HEK293 (cell line): ENCODE results near the gene PRDX3.

ENCODE experiments used
- CTCF ChIA-PET: fragments of 350-600 bp; formaldehyde crosslinking; extraction: SDS; loops from one replicate; lab custom pipeline; 2021; ENCODE audit warnings: antibody characterized with exemption; lab: Yijun Ruan, JAX
- POLR2A ChIA-PET: fragments of 300-600 bp; formaldehyde crosslinking; extraction: SDS; loops from one replicate; lab custom pipeline; 2020; ENCODE audit warnings: antibody characterized with exemption, inconsistent platforms; lab: Yijun Ruan, JAX
- H3K27ac ChIP-seq: fragments of 200-500 bp; sonication (Bioruptor generic); 2 replicates; pipeline ENCODE4 v1.5.1; 2014; ENCODE audit warnings: low read depth, low read length, control low read depth, inconsistent platforms; ENCODE audit errors: extremely low read depth
- H3K36me3 ChIP-seq, 2 experiments: fragments of 200-500 bp in 1 of 2; sonication (Bioruptor generic) in 1 of 2; 1 replicate in 1 of 2; 2 replicates in 1 of 2; pipeline ENCODE4 v1.5.1; 2014 to 2017; ENCODE audit warnings: inconsistent platforms in 2 of 2, low read length in 2 of 2; ENCODE audit not compliant: control insufficient read depth in 2 of 2, insufficient read depth in 1 of 2
- H3K4me1 ChIP-seq: fragments of 200-500 bp; sonication (Bioruptor generic); 2 replicates; pipeline ENCODE4 v1.5.1; 2014; ENCODE audit warnings: mild to moderate bottlenecking, low read length, inconsistent platforms; ENCODE audit not compliant: control insufficient read depth, insufficient read depth
- H3K4me3 ChIP-seq: 2 replicates; pipeline ENCODE4 v1.5.1; 2011; ENCODE audit warnings: low read depth, mild to moderate bottlenecking, control low read depth, low read length, moderate library complexity
- H3K9me3 ChIP-seq: fragments of 200-500 bp; sonication (Bioruptor generic); 2 replicates; pipeline ENCODE4 v1.5.1; 2014; ENCODE audit warnings: low read depth, low read length, inconsistent platforms; ENCODE audit not compliant: control insufficient read depth, insufficient read depth
- BCL11A ChIP-seq: fragments of 450-650 bp; formaldehyde crosslinking; IDR thresholded peaks from 2 replicates; pipeline ENCODE4 v1.5.1; 2016; ENCODE audit warnings: low read depth, missing biosample characterization, missing genetic modification characterization
- HOXD13 ChIP-seq: sonication (generic); formaldehyde crosslinking; IDR thresholded peaks from 2 replicates; pipeline ENCODE4 v1.8.0; 2022; ENCODE audit warnings: missing genetic modification reagents, borderline replicate concordance
- ZBTB20 ChIP-seq: fragments of 450-650 bp; formaldehyde crosslinking; IDR thresholded peaks from 2 replicates; pipeline ENCODE4 v1.5.1; 2016; ENCODE audit warnings: missing biosample characterization, missing genetic modification characterization
- ZNF112 ChIP-seq: fragments of 450-650 bp; formaldehyde crosslinking; IDR thresholded peaks from 2 replicates; pipeline ENCODE4 v1.5.0; 2017; ENCODE audit warnings: missing biosample characterization, missing genetic modification characterization
- ZNF121 ChIP-seq: fragments of 450-650 bp; formaldehyde crosslinking; IDR thresholded peaks from 2 replicates; pipeline ENCODE4 v1.5.1; 2016; ENCODE audit warnings: missing biosample characterization, missing genetic modification characterization
- ZNF16 ChIP-seq: fragments of 450-650 bp; formaldehyde crosslinking; IDR thresholded peaks from 2 replicates; pipeline ENCODE4 v1.5.1; 2016; ENCODE audit warnings: low read depth, missing biosample characterization, missing genetic modification characterization
- ZNF174 ChIP-seq: fragments of 450-650 bp; formaldehyde crosslinking; IDR thresholded peaks from 2 replicates; pipeline ENCODE4 v1.5.0; 2017; ENCODE audit warnings: missing biosample characterization, mild to moderate bottlenecking, missing genetic modification characterization
- ZNF175 ChIP-seq: fragments of 450-650 bp; formaldehyde crosslinking; IDR thresholded peaks from 2 replicates; pipeline ENCODE4 v1.5.1; 2016; ENCODE audit warnings: missing biosample characterization, missing genetic modification characterization
- ZNF2 ChIP-seq: fragments of 450-650 bp; formaldehyde crosslinking; IDR thresholded peaks from 2 replicates; pipeline ENCODE4 v1.5.1; 2016; ENCODE audit warnings: missing biosample characterization, missing genetic modification characterization
- ZNF23 ChIP-seq: fragments of 450-650 bp; formaldehyde crosslinking; IDR thresholded peaks from 2 replicates; pipeline ENCODE4 v1.5.1; 2016; ENCODE audit warnings: missing biosample characterization, missing genetic modification characterization, borderline replicate concordance
- ZNF266 ChIP-seq: fragments of 450-650 bp; formaldehyde crosslinking; IDR thresholded peaks from 2 replicates; pipeline ENCODE4 v1.5.1; 2016; ENCODE audit warnings: missing biosample characterization, missing genetic modification characterization, low read depth
- ZNF292 ChIP-seq: fragments of 450-650 bp; formaldehyde crosslinking; IDR thresholded peaks from 2 replicates; pipeline ENCODE4 v1.5.1; 2016; ENCODE audit warnings: low read depth, missing biosample characterization, missing genetic modification characterization, borderline replicate concordance
- ZNF311 ChIP-seq: fragments of 450-650 bp; formaldehyde crosslinking; IDR thresholded peaks from 2 replicates; pipeline ENCODE4 v1.5.1; 2017; ENCODE audit warnings: missing biosample characterization, missing genetic modification characterization, borderline replicate concordance
- ZNF394 ChIP-seq: fragments of 450-650 bp; formaldehyde crosslinking; IDR thresholded peaks from 2 replicates; pipeline ENCODE4 v1.5.1; 2016; ENCODE audit warnings: missing biosample characterization, missing genetic modification characterization, mild to moderate bottlenecking, moderate library complexity, borderline replicate concordance
- ZNF423 ChIP-seq: fragments of 450-650 bp; formaldehyde crosslinking; IDR thresholded peaks from 2 replicates; pipeline ENCODE4 v1.5.1; 2016; ENCODE audit warnings: missing biosample characterization, missing genetic modification characterization
- ZNF48 ChIP-seq: fragments of 450-650 bp; formaldehyde crosslinking; IDR thresholded peaks from 2 replicates; pipeline ENCODE4 v1.5.1; 2016; ENCODE audit warnings: missing biosample characterization, missing genetic modification characterization
- ZNF585B ChIP-seq: fragments of 450-650 bp; formaldehyde crosslinking; IDR thresholded peaks from 2 replicates; pipeline ENCODE4 v1.5.1; 2016; ENCODE audit warnings: missing biosample characterization, missing genetic modification characterization
- ZNF639 ChIP-seq: fragments of 450-650 bp; formaldehyde crosslinking; IDR thresholded peaks from 2 replicates; pipeline ENCODE4 v1.5.1; 2016; ENCODE audit warnings: missing biosample characterization, missing genetic modification characterization
- ZNF654 ChIP-seq: fragments of 450-650 bp; formaldehyde crosslinking; IDR thresholded peaks from 2 replicates; pipeline ENCODE4 v1.5.1; 2016; ENCODE audit warnings: low read depth, missing biosample characterization, missing genetic modification characterization
- ZNF792 ChIP-seq: fragments of 450-650 bp; formaldehyde crosslinking; IDR thresholded peaks from 2 replicates; pipeline ENCODE4 v1.5.1; 2016; ENCODE audit warnings: missing biosample characterization, missing genetic modification characterization
- ZNF837 ChIP-seq: fragments of 450-650 bp; formaldehyde crosslinking; IDR thresholded peaks from 2 replicates; pipeline ENCODE4 v1.5.1; 2016; ENCODE audit warnings: missing biosample characterization, missing genetic modification characterization
- ZXDB ChIP-seq: fragments of 450-650 bp; formaldehyde crosslinking; IDR thresholded peaks from 2 replicates; pipeline ENCODE4 v1.5.1; 2016; ENCODE audit warnings: missing biosample characterization, missing genetic modification characterization
- TF ChIP-seq, protein P1 (sequence below): fragments of 450-650 bp; formaldehyde crosslinking; IDR thresholded peaks from 2 replicates; pipeline ENCODE4 v1.5.1; 2016; ENCODE audit warnings: missing biosample characterization, missing genetic modification characterization
- TF ChIP-seq, protein P2 (sequence below): fragments of 450-650 bp; formaldehyde crosslinking; IDR thresholded peaks from 2 replicates; pipeline ENCODE4 v1.5.1; 2016; ENCODE audit warnings: missing biosample characterization, missing genetic modification characterization, low read depth

The PRDX3 gene

DNA sequence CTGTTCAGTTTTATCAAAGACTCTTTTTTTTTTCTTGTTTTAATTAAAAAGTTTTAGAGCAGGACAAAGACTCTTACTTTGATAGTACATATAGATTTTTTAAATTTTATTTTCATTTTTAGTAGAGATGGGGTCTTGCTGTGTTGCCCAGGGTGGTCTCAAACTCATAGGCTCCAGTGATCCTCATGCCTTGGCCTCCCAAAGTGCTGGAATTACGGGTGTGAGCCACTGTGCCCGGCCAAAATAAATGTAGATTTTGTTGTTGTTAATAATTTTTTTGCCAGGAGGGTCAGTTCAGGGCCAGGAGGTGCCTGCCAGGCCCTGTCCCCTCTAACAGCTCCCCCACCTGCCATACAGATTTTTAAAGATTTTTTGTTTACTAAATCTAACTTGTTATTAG is 57.7 kb downstream of the PRDX3 start:
- TF ChIP-seq ZNF394 (tag by site-specific recombination) (no peak), BCL11A (tag by site-specific recombination) (no peak), ZNF423 (tag by site-specific recombination) (no peak), ZNF121 (peak; percentile 84), ZNF639 (tag by site-specific recombination) (no peak), ZBTB20 (tag by site-specific recombination) (no peak)
- ChIA-PET POLR2A (no interaction called here), CTCF (interaction anchor here (0.6 to 0.7 kb wide), 2 partner anchors 16 to 45 kb away, joined by 3 to 4 read pairs; no protein-coding TSS in a partner anchor)
- H3K9me3 ChIP-seq = no peaks in the 10 kb centered on the region
- H3K36me3 ChIP-seq = peaks cover 72 to 76% of the 10 kb centered on the region in 2 experiments
- H3K4me3 ChIP-seq = no peak overlapping the region
- no peak overlapping the region for H3K27ac ChIP-seq
- no peaks in the 10 kb centered on the region for H3K4me1 ChIP-seq

- TF ChIP-seq ZNF48 = no peak
- TF ChIP-seq ZNF311 (tag by site-specific recombination) = no peak
- no peak for TF ChIP-seq ZNF292 (tag by site-specific recombination)
- no peak for TF ChIP-seq ZNF112 (tag by site-specific recombination)
- no peak for TF ChIP-seq ZNF16
- no peak for TF ChIP-seq ZNF394 (tag by site-specific recombination)
- TF ChIP-seq ZNF266 (tag by site-specific recombination) = no peak
- TF ChIP-seq, all 188 proteins: peak for 0
- no peak overlapping the region for H3K27ac ChIP-seq
- H3K36me3 ChIP-seq = peaks cover 68 to 72% of the 10 kb centered on the region in 2 experiments; a peak in 2 of 3 replicates
- no peak overlapping the region for H3K4me3 ChIP-seq
- H3K9me3 ChIP-seq = no peaks in the 10 kb centered on the region
- ChIA-PET POLR2A (no interaction called here), CTCF (interaction anchor here (0.7 kb wide), 1 partner anchor 44 kb away, joined by 4 read pairs; no protein-coding TSS in a partner anchor)
- no peaks in the 10 kb centered on the region for H3K4me1 ChIP-seq
These were observed 58.2 kb downstream of the PRDX3 start for GRCh38 chr10:119120413-119120867.

GRCh38 chr10:119119400-119119799 is 59.2 kb downstream of the PRDX3 start:
- Histone ChIP-seq H3K36me3 (peaks cover 65 to 67% of the 10 kb centered on the region in 2 experiments; a peak in 2 of 3 replicates), H3K27ac (no peak overlapping the region), H3K4me1 (no peaks in the 10 kb centered on the region), H3K4me3 (no peak overlapping the region), H3K9me3 (no peaks in the 10 kb centered on the region)
- CTCF ChIA-PET = no interaction called here
- no peak for TF ChIP-seq ZNF423 (tag by site-specific recombination)
- POLR2A ChIA-PET = interaction anchor here (0.7 kb wide), 1 partner anchor 454 kb away, joined by 3 read pairs; no protein-coding TSS in a partner anchor

DNA sequence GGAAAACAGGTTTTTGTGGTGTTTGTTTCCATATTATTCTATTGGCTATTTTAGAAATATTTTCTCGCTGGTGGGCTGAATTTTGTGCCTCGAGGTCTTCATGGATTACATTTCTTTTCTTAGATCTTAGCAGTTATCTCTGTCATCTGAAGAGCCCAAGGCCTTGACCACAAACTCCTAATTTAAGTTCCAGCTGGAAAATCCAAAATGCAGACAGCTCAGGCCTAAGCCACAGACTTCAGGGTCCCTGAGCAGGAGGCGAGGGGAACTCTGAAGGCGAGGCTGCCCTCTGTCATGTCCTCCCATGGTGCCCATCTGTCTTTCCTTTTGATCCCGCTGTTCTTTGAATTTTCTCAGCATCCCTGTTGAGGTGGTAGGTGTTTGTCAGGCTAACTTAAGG is 60.4 kb downstream of the PRDX3 start:
- Histone ChIP-seq H3K4me1 (no peaks in the 10 kb centered on the region), H3K9me3 (no peaks in the 10 kb centered on the region), H3K4me3 (no peak overlapping the region), H3K36me3 (peaks cover 63 to 72% of the 10 kb centered on the region in 2 experiments), H3K27ac (no peak overlapping the region)
- POLR2A ChIA-PET = no interaction called here
- CTCF ChIA-PET = interaction anchor here (0.6 kb wide), 1 partner anchor 37 kb away, joined by 4 read pairs; no protein-coding TSS in a partner anchor
- TF ChIP-seq ZNF585B (tag by site-specific recombination) = no peak
- TF ChIP-seq ZNF837 (tag by site-specific recombination) = no peak
- TF ChIP-seq HOXD13 = no peak
- no peak for TF ChIP-seq ZNF792 (tag by site-specific recombination)
- TF ChIP-seq ZXDB (tag by site-specific recombination) = no peak
- no peak for TF ChIP-seq ZNF23 (tag by site-specific recombination)
- TF ChIP-seq ZNF654 (tag by site-specific recombination) = no peak
- TF ChIP-seq, protein P1, sequence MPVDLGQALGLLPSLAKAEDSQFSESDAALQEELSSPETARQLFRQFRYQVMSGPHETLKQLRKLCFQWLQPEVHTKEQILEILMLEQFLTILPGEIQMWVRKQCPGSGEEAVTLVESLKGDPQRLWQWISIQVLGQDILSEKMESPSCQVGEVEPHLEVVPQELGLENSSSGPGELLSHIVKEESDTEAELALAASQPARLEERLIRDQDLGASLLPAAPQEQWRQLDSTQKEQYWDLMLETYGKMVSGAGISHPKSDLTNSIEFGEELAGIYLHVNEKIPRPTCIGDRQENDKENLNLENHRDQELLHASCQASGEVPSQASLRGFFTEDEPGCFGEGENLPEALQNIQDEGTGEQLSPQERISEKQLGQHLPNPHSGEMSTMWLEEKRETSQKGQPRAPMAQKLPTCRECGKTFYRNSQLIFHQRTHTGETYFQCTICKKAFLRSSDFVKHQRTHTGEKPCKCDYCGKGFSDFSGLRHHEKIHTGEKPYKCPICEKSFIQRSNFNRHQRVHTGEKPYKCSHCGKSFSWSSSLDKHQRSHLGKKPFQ = no peak
- no peak for TF ChIP-seq ZNF2 (tag by site-specific recombination)
- no peak for TF ChIP-seq ZNF174
- TF ChIP-seq ZNF175 (tag by site-specific recombination) = no peak
- TF ChIP-seq, protein P2, sequence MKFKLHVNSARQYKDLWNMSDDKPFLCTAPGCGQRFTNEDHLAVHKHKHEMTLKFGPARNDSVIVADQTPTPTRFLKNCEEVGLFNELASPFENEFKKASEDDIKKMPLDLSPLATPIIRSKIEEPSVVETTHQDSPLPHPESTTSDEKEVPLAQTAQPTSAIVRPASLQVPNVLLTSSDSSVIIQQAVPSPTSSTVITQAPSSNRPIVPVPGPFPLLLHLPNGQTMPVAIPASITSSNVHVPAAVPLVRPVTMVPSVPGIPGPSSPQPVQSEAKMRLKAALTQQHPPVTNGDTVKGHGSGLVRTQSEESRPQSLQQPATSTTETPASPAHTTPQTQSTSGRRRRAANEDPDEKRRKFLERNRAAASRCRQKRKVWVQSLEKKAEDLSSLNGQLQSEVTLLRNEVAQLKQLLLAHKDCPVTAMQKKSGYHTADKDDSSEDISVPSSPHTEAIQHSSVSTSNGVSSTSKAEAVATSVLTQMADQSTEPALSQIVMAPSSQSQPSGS = no peak
